Neural cell (in vitro differentiated cells): Measurements from ENCODE around the gene PLIN4.

Experiments used
- POLR2AphosphoS5 ChIP-seq: IDR thresholded peaks from 2 replicates; pipeline ENCODE4 v1.6.1; 2012
- TF ChIP-seq, protein P1 (sequence below): IDR thresholded peaks from 2 replicates; pipeline ENCODE4 v1.6.1; 2012; ENCODE audit warnings: borderline replicate concordance

- TF ChIP-seq, protein P1, sequence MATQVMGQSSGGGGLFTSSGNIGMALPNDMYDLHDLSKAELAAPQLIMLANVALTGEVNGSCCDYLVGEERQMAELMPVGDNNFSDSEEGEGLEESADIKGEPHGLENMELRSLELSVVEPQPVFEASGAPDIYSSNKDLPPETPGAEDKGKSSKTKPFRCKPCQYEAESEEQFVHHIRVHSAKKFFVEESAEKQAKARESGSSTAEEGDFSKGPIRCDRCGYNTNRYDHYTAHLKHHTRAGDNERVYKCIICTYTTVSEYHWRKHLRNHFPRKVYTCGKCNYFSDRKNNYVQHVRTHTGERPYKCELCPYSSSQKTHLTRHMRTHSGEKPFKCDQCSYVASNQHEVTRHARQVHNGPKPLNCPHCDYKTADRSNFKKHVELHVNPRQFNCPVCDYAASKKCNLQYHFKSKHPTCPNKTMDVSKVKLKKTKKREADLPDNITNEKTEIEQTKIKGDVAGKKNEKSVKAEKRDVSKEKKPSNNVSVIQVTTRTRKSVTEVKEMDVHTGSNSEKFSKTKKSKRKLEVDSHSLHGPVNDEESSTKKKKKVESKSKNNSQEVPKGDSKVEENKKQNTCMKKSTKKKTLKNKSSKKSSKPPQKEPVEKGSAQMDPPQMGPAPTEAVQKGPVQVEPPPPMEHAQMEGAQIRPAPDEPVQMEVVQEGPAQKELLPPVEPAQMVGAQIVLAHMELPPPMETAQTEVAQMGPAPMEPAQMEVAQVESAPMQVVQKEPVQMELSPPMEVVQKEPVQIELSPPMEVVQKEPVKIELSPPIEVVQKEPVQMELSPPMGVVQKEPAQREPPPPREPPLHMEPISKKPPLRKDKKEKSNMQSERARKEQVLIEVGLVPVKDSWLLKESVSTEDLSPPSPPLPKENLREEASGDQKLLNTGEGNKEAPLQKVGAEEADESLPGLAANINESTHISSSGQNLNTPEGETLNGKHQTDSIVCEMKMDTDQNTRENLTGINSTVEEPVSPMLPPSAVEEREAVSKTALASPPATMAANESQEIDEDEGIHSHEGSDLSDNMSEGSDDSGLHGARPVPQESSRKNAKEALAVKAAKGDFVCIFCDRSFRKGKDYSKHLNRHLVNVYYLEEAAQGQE = no peak
- TF ChIP-seq POLR2AphosphoS5 = no peak
Observed at GRCh38 chr19:4534836-4535658, 16.8 kb upstream of the PLIN4 start, which contains the start of gene PLIN5.
